H1 (cell line): ENCODE measurements around the gene LAMB1. TPM values are rescaled to one million over a fixed set of nuclear protein-coding genes. Genes with fewer than 3 reads are reported as not detected.

ENCODE experiments used
- polyA plus RNA-seq, 7 experiments: library from polyadenylated mRNA; depleted of rRNA in 3 of 7; stranded (reverse) in 5 of 7; unstranded in 2 of 7; fragments of >200 nt in 5 of 7; fragments of 200-250 nt in 2 of 7; gene quantifications; 1 replicate in 5 of 7; 2 replicates in 1 of 7; 4 replicates in 1 of 7; pipeline versions ENCODE4 v1.2.1 to v1.2.3, GENCODE V29; 2011 to 2013; ENCODE audit warnings: missing spikeins in 2 of 7, mixed read lengths in 2 of 7
- total RNA-seq: library from RNA; stranded (reverse); fragmentation: NEBNext Ultra II Directional; extraction: Animal tissue kit (Norgen Biotek cat#: 25700); gene quantifications from 2 replicates; pipeline ENCODE4 v1.2.1, GENCODE V29; 2021
- TF ChIP-seq, protein P1 (sequence below): fragments of 300-600 bp; sonication (generic); IDR thresholded peaks from 2 replicates; pipeline ENCODE4 v1.7.1; 2012; ENCODE audit warnings: low read length, moderate library complexity, mild to moderate bottlenecking, inconsistent platforms; ENCODE audit not compliant: insufficient replicate concordance
- TF ChIP-seq, protein P2 (sequence below), 3 experiments: IDR thresholded peaks; 1 replicate in 2 of 3; 2 replicates in 1 of 3; pipeline versions ENCODE4 v1.5.1 to v1.6.1; 2011; ENCODE audit warnings: low read length in 3 of 3, mild to moderate bottlenecking in 3 of 3, inconsistent platforms in 2 of 3, low read depth in 1 of 3, moderate library complexity in 1 of 3; ENCODE audit not compliant: insufficient read depth in 1 of 3; ENCODE audit errors: control extremely low read depth in 1 of 3

Gene LAMB1
- total and polyA plus RNA-seq, 2 of the 8 experiments (the other 6 are each of a cell fraction or from before 2014, with no cell fraction given), result 31.9 to 38.5 TPM

DNA sequence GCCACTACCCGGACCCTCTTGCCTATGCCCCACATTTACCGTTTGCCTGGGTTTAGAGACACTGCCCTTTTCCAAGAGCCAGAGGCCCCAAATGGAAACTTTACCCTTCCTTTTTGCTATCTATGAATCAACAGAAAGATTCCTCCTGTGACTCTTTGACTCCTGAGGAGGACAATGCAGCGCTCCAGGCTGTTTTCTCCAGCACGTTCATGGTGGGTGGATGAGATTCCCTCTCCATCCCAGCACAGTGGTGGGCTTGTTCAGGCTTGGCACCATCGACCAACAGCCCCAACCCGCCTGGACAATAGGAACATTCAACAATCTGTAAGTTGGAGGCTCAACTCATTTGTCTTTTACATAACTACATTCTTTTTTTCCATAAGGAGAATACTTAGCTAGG is 56.1 kb downstream of the LAMB1 start (continued):
- TF ChIP-seq, protein P1, sequence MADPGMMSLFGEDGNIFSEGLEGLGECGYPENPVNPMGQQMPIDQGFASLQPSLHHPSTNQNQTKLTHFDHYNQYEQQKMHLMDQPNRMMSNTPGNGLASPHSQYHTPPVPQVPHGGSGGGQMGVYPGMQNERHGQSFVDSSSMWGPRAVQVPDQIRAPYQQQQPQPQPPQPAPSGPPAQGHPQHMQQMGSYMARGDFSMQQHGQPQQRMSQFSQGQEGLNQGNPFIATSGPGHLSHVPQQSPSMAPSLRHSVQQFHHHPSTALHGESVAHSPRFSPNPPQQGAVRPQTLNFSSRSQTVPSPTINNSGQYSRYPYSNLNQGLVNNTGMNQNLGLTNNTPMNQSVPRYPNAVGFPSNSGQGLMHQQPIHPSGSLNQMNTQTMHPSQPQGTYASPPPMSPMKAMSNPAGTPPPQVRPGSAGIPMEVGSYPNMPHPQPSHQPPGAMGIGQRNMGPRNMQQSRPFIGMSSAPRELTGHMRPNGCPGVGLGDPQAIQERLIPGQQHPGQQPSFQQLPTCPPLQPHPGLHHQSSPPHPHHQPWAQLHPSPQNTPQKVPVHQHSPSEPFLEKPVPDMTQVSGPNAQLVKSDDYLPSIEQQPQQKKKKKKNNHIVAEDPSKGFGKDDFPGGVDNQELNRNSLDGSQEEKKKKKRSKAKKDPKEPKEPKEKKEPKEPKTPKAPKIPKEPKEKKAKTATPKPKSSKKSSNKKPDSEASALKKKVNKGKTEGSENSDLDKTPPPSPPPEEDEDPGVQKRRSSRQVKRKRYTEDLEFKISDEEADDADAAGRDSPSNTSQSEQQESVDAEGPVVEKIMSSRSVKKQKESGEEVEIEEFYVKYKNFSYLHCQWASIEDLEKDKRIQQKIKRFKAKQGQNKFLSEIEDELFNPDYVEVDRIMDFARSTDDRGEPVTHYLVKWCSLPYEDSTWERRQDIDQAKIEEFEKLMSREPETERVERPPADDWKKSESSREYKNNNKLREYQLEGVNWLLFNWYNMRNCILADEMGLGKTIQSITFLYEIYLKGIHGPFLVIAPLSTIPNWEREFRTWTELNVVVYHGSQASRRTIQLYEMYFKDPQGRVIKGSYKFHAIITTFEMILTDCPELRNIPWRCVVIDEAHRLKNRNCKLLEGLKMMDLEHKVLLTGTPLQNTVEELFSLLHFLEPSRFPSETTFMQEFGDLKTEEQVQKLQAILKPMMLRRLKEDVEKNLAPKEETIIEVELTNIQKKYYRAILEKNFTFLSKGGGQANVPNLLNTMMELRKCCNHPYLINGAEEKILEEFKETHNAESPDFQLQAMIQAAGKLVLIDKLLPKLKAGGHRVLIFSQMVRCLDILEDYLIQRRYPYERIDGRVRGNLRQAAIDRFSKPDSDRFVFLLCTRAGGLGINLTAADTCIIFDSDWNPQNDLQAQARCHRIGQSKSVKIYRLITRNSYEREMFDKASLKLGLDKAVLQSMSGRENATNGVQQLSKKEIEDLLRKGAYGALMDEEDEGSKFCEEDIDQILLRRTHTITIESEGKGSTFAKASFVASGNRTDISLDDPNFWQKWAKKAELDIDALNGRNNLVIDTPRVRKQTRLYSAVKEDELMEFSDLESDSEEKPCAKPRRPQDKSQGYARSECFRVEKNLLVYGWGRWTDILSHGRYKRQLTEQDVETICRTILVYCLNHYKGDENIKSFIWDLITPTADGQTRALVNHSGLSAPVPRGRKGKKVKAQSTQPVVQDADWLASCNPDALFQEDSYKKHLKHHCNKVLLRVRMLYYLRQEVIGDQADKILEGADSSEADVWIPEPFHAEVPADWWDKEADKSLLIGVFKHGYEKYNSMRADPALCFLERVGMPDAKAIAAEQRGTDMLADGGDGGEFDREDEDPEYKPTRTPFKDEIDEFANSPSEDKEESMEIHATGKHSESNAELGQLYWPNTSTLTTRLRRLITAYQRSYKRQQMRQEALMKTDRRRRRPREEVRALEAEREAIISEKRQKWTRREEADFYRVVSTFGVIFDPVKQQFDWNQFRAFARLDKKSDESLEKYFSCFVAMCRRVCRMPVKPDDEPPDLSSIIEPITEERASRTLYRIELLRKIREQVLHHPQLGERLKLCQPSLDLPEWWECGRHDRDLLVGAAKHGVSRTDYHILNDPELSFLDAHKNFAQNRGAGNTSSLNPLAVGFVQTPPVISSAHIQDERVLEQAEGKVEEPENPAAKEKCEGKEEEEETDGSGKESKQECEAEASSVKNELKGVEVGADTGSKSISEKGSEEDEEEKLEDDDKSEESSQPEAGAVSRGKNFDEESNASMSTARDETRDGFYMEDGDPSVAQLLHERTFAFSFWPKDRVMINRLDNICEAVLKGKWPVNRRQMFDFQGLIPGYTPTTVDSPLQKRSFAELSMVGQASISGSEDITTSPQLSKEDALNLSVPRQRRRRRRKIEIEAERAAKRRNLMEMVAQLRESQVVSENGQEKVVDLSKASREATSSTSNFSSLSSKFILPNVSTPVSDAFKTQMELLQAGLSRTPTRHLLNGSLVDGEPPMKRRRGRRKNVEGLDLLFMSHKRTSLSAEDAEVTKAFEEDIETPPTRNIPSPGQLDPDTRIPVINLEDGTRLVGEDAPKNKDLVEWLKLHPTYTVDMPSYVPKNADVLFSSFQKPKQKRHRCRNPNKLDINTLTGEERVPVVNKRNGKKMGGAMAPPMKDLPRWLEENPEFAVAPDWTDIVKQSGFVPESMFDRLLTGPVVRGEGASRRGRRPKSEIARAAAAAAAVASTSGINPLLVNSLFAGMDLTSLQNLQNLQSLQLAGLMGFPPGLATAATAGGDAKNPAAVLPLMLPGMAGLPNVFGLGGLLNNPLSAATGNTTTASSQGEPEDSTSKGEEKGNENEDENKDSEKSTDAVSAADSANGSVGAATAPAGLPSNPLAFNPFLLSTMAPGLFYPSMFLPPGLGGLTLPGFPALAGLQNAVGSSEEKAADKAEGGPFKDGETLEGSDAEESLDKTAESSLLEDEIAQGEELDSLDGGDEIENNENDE, result no peak
- TF ChIP-seq, protein P2, sequence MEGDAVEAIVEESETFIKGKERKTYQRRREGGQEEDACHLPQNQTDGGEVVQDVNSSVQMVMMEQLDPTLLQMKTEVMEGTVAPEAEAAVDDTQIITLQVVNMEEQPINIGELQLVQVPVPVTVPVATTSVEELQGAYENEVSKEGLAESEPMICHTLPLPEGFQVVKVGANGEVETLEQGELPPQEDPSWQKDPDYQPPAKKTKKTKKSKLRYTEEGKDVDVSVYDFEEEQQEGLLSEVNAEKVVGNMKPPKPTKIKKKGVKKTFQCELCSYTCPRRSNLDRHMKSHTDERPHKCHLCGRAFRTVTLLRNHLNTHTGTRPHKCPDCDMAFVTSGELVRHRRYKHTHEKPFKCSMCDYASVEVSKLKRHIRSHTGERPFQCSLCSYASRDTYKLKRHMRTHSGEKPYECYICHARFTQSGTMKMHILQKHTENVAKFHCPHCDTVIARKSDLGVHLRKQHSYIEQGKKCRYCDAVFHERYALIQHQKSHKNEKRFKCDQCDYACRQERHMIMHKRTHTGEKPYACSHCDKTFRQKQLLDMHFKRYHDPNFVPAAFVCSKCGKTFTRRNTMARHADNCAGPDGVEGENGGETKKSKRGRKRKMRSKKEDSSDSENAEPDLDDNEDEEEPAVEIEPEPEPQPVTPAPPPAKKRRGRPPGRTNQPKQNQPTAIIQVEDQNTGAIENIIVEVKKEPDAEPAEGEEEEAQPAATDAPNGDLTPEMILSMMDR (IDR thresholded peaks at IDR 0.05; ENCODE audit: control extremely low read depth in 1 of 3, insufficient read depth in 1 of 3, low read depth in 1 of 3, low read length in 3 of 3), result no peak
